Measurements from ENCODE around the gene CADM1. TPM values are rescaled to one million over a fixed set of nuclear protein-coding genes. Genes with fewer than 3 reads are reported as not detected.

Gene CADM1
- total and polyA plus RNA-seq, 2 donors (not counting 3 experiments of a cell fraction or from before 2014, with no cell fraction given), result 0.52 to 2.6 TPM

DNA sequence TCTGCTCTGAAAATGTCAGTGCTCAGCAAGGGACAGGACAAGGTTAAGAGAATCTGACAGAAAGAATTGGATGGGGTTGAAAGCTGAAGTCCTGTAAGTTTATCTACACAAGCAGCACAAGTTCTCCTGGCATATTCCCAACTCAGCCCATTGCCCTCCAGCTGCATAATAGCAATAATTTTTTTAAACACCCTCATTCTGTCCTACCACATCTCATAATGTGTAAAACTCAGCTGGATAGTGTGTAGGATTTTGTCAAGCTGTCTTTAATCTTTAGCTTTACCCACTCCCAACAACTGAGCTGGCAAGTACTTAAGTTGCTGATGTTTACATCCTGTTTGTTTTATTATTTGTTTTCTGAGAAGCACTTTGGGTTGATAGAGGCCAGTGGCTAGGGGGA is 158.9 kb downstream of the CADM1 start:
- no peak overlapping the region for H3K4me3 ChIP-seq (replicated peaks in 1 of 3; ENCODE audit: insufficient read depth in 1 of 3, low read depth in 1 of 3, low read length in 3 of 3)
- no TSS peak for BruUV-seq (replicated peaks)
- H3K79me2 ChIP-seq (ENCODE audit: control insufficient read depth, insufficient read depth, low read length), result no peaks in the 10 kb centered on the region
- no peak for FAIRE-seq
- no peak overlapping the region for H3K27ac ChIP-seq (ENCODE audit: insufficient read depth, low read depth, low read length)
- CTCF ChIA-PET, result no interaction called here
- H3K4me1 ChIP-seq (ENCODE audit: control insufficient read depth, extremely low read depth, insufficient read depth, low read length), result no peaks in the 10 kb centered on the region
- no peaks in the 10 kb centered on the region for H3K9me3 ChIP-seq (replicated peaks; ENCODE audit: control insufficient read depth, insufficient read depth, low read length)
- no peak for TF ChIP-seq FOS (IDR thresholded peaks at IDR 0.05; ENCODE audit: borderline replicate concordance, insufficient read depth, low read length)
- TF ChIP-seq GATA2 (IDR thresholded peaks at IDR 0.05; ENCODE audit: insufficient read depth, insufficient read length, low read depth, low read length), result no peak
- no peak for TF ChIP-seq POLR2A (IDR thresholded peaks at IDR 0.05; ENCODE audit: low read depth, low read length)
- no peak for TF ChIP-seq POLR2AphosphoS5 (IDR thresholded peaks at IDR 0.05; ENCODE audit: insufficient read depth, low read depth, low read length)
- TF ChIP-seq, protein P1, sequence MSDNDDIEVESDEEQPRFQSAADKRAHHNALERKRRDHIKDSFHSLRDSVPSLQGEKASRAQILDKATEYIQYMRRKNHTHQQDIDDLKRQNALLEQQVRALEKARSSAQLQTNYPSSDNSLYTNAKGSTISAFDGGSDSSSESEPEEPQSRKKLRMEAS (IDR thresholded peaks at IDR 0.05; ENCODE audit: insufficient read depth, insufficient read length), result no peak
- DNase-seq (ENCODE audit: low read depth, low spot score), result no peak
- dilution Hi-C loops (cut with MboI; ENCODE audit: extremely low pct_ligation_motif_present, low sequenced_read_pairs), result no loop called here
- no peaks in the 10 kb centered on the region for H3K27me3 ChIP-seq (ENCODE audit: control insufficient read depth in 2 of 2, insufficient read depth in 2 of 2, low read length in 2 of 2)
- no peaks in the 10 kb centered on the region for H3K36me3 ChIP-seq (ENCODE audit: control insufficient read depth in 2 of 2, extremely low read depth in 1 of 2, insufficient read depth in 2 of 2, low read length in 2 of 2)
- no peaks in the 10 kb centered on the region for H3K9me1 ChIP-seq (replicated peaks; ENCODE audit: control insufficient read depth, extremely low read depth, insufficient read depth, low read length)
- no peak overlapping the region for H3K4me2 ChIP-seq (ENCODE audit: insufficient read depth, low read length)
- POLR2A ChIA-PET, result no interaction called here
- intact Hi-C loops (cut with micrococcal nuclease), result no loop called here
- H2AFZ ChIP-seq (ENCODE audit: low read depth, low read length), result no peak overlapping the region
- H3K9ac ChIP-seq (replicated peaks; ENCODE audit: extremely low read depth, insufficient read depth, low read length), result no peak overlapping the region
- no peaks in the 10 kb centered on the region for H4K20me1 ChIP-seq (replicated peaks; ENCODE audit: control insufficient read depth, extremely low read depth, insufficient read depth, low read length)

DNA sequence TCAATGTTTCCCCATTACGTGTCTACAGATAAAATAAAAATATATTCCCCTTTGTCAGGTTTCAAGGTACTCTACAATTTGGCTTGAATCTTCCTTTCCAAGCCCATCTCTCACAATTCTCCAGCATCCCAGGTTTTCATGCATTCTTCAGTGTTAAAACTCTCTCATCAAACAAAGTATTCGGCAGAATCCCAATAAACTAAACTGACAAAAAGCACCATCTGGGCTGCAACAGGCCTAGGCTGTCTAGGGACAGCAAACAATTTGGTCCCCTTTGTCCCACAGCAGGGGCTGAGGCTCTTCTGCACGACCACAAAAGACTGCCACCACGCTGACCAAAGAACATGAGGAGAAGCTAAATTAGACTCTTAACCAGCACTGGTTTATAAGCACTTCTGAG is 159.4 kb downstream of the CADM1 start:
- no peak for DNase-seq (ENCODE audit: low read depth, low spot score)
- ChIA-PET POLR2A (no interaction called here), CTCF (no interaction called here)
- no peak overlapping the region for H3K4me2 ChIP-seq (ENCODE audit: insufficient read depth, low read length)
- BruUV-seq (replicated peaks), result no TSS peak
- FAIRE-seq, result no peak
- no peaks in the 10 kb centered on the region for H3K36me3 ChIP-seq (ENCODE audit: control insufficient read depth in 2 of 2, extremely low read depth in 1 of 2, insufficient read depth in 2 of 2, low read length in 2 of 2)
- H3K79me2 ChIP-seq (ENCODE audit: control insufficient read depth, insufficient read depth, low read length), result no peaks in the 10 kb centered on the region
- no peaks in the 10 kb centered on the region for H3K27me3 ChIP-seq (ENCODE audit: control insufficient read depth in 2 of 2, insufficient read depth in 2 of 2, low read length in 2 of 2)
- intact Hi-C loops (cut with micrococcal nuclease), result no loop called here
- no peaks in the 10 kb centered on the region for H4K20me1 ChIP-seq (replicated peaks; ENCODE audit: control insufficient read depth, extremely low read depth, insufficient read depth, low read length)
- H3K4me3 ChIP-seq (replicated peaks in 1 of 3; ENCODE audit: insufficient read depth in 1 of 3, low read depth in 1 of 3, low read length in 3 of 3), result no peak overlapping the region
- TF ChIP-seq CTCF (IDR thresholded peaks at IDR 0.05; ENCODE audit: extremely low read depth in 1 of 2, insufficient read depth in 1 of 2, low read depth in 1 of 2, low read length in 2 of 2) (no peak), JUN (IDR thresholded peaks at IDR 0.05; ENCODE audit: borderline replicate concordance, insufficient read depth, insufficient read length, low read depth) (no peak), POLR2A (IDR thresholded peaks at IDR 0.05; ENCODE audit: low read depth, low read length) (no peak), GATA2 (IDR thresholded peaks at IDR 0.05; ENCODE audit: insufficient read depth, insufficient read length, low read depth, low read length) (no peak), EZH2 (IDR thresholded peaks at IDR 0.05; ENCODE audit: borderline replicate concordance, low read depth, low read length, severe bottlenecking) (no peak), POLR2AphosphoS5 (IDR thresholded peaks at IDR 0.05; ENCODE audit: insufficient read depth, low read depth, low read length) (no peak), FOS (IDR thresholded peaks at IDR 0.05; ENCODE audit: borderline replicate concordance, insufficient read depth, low read length) (no peak), MYC (IDR thresholded peaks at IDR 0.05; ENCODE audit: low read depth, low read length) (no peak)
- TF ChIP-seq, protein P1 (IDR thresholded peaks at IDR 0.05; ENCODE audit: insufficient read depth, insufficient read length), result no peak
- no peak overlapping the region for H3K9ac ChIP-seq (replicated peaks; ENCODE audit: extremely low read depth, insufficient read depth, low read length)
- dilution Hi-C loops (cut with MboI; ENCODE audit: extremely low pct_ligation_motif_present, low sequenced_read_pairs), result no loop called here
- H3K4me1 ChIP-seq (ENCODE audit: control insufficient read depth, extremely low read depth, insufficient read depth, low read length), result no peaks in the 10 kb centered on the region
- H3K9me1 ChIP-seq (replicated peaks; ENCODE audit: control insufficient read depth, extremely low read depth, insufficient read depth, low read length), result no peaks in the 10 kb centered on the region
- no peaks in the 10 kb centered on the region for H3K9me3 ChIP-seq (replicated peaks; ENCODE audit: control insufficient read depth, insufficient read depth, low read length)
- H3K27ac ChIP-seq (ENCODE audit: insufficient read depth, low read depth, low read length), result no peak overlapping the region
- no peak overlapping the region for H2AFZ ChIP-seq (ENCODE audit: low read depth, low read length)
